GM19372 (cell line): Measurements from ENCODE around the gene GRK6.

Experiments used
- ATAC-seq: cut with Tn5 transposase; IDR thresholded peaks from one replicate; pipeline ENCODE4 v1.9.1; 2021; ENCODE audit warnings: mild to moderate bottlenecking, low read depth, moderate library complexity; ENCODE audit not compliant: unreplicated experiment

Gene GRK6

GRCh38 chr5:177425196-177425800 is 1.2 kb upstream of the GRK6 start:
- no peak for ATAC-seq

GRCh38 chr5:177425801-177426565 is 493 bp upstream of the GRK6 start:
- ATAC-seq = peak; percentile 75

- ATAC-seq = no peak
Observed at GRCh38 chr5:177427211-177427822, 841 bp downstream of the GRK6 start.

- no peak for ATAC-seq
Observed at GRCh38 chr5:177427919-177428573, 1.6 kb downstream of the GRK6 start.

- no peak for ATAC-seq
Observed at GRCh38 chr5:177428574-177429217, 2.2 kb downstream of the GRK6 start.

- no peak for ATAC-seq
Observed at GRCh38 chr5:177429248-177430040, 3.0 kb downstream of the GRK6 start.

GRCh38 chr5:177430140-177430951 is 3.9 kb downstream of the GRK6 start:
- ATAC-seq = no peak

- ATAC-seq = no peak
Observed at GRCh38 chr5:177430972-177431316, 4.5 kb downstream of the GRK6 start.

GRCh38 chr5:177431317-177432142 is 5.1 kb downstream of the GRK6 start:
- ATAC-seq = peak; percentile 38

- peak; percentile 31 for ATAC-seq
Observed at GRCh38 chr5:177432143-177432838, 5.8 kb downstream of the GRK6 start.

- ATAC-seq = no peak
Observed at GRCh38 chr5:177432839-177433657, 6.6 kb downstream of the GRK6 start.

GRCh38 chr5:177433658-177434217 is 7.3 kb downstream of the GRK6 start:
- no peak for ATAC-seq

- no peak for ATAC-seq
Observed at GRCh38 chr5:177434437-177434836, 8.0 kb downstream of the GRK6 start.

GRCh38 chr5:177434942-177435738 is 8.7 kb downstream of the GRK6 start:
- ATAC-seq = no peak

- ATAC-seq = no peak
Observed at GRCh38 chr5:177435847-177436536, 9.5 kb downstream of the GRK6 start.
